Hindlimb muscle (tissue), 1 donor: Measurements from ENCODE around the gene RIC8B. TPM values are rescaled to one million over a fixed set of nuclear protein-coding genes. Genes with fewer than 3 reads are reported as not detected.

ENCODE experiments used
- DNase-seq: peaks from one replicate; pipeline ENCODE4 v3.0.0-alpha.2; 2013
- polyA plus RNA-seq: library from polyadenylated mRNA; unstranded; fragments of 120-200 nt; gene quantifications from one replicate; pipeline ENCODE4 v1.2.1, GENCODE V29; 2013; ENCODE audit not compliant: insufficient read length

Gene RIC8B
- polyA plus RNA-seq, 1 donor, result 15.5 TPM

DNA sequence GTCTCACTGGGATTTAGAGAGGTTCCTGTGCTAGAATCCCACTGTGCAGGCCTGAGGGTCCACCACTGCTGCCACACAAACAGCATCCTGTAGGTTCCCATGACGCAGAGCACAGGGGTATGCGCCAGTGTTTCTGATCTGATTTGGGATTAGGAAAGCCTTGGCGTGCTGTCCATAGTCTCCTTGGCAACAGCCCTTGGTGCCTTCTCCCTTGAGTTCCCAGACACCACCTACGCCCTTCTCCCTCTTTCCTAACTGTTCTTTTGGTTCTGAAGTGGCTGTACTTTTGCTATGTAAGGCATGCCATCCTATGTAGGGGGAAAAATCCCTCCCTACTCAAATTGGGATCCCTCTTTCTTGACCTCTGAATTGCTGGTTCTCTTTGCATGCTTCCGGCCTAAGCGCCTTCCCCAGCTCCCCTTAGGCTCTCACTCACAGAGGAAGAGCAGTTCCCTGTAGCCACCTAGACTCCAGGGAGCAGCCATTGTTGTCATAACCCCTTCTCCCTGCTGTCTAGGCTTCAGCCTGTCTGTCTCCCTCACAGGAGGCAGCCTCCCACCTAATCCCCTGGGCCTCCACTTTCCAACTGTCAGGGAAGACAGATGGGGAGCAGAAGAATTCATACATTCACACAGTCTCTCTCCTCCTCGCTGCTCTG lies 14.8 kb upstream of the RIC8B start:
- DNase-seq, result no peak

DNA sequence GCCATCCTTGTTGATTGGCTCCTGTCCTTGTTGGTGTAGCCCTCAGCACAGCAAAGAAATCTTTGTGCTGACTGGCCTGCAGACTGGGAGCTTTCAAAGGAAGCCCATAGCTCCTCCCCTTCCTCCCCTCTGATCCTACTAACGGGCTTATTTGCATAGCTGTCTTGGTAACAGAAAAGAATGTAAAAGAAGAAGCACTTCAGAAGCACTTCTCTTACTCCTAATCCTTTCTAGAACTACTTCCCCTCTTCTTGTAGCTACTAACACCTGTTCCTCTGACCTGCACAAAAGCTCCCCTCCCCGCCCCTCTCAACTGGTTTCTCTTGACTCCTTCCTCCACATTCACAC lies 14.3 kb upstream of the RIC8B start:
- DNase-seq, result no peak

DNA sequence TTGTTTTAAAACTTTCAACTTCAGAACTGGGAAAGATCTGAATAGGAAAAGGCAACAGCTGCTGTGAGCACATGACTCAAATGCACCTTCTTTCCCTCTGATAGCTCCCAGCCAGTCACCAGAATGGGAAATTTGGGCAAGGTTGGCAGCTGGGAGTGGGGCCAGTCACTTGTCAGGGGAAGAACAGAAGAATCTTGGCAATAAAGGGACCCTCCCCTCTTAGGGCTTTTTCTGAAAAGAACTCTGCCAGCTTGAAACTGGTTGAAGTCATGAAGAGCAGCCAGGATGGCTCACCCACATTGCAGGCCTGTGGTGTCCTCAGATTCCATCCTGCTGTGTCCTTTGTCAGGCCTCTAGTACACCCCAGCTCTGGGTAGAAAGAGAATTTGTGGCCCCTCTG lies 10.3 kb upstream of the RIC8B start:
- no peak for DNase-seq

DNA sequence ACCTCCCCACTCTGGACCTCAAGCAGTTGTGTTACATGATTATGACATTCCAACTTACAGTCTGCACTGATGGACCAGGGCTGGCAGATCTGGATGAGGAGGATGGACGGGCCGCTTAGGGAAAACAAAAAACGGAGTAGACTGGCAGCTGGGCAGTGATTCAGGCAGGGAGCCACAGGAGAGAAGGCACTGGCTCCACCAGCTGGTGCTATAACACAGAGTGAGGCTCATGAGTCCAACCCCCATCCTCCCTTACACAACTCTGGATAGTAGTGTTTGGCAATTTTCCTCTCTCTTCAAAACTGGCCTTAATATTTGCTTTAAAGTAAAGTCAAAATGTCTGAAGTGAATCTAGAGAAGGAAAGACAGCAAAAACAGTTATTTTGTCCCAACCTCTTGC lies 9.7 kb upstream of the RIC8B start:
- DNase-seq, result no peak

DNA sequence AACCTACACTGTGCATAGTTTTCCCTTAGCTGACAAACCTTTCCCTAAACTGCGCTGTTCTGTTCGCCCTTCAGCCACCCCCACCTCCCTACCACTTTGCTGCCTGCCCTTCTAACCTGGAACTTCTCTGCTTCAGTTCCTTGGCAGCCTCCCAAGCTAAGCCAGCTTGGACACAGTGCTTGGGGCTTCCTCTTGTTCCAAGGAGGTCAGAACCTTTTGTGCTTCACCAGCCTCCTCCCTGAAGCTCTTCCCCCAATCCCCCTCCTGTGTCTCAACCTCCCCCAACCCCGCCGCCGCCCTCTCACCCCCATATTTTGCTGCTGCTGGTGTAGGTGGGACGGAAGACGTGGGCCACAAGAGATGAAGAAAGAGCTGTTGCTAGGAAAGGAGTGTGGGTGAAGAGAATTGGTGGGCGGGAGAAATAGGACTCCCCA lies 8.1 kb upstream of the RIC8B start:
- no peak for DNase-seq

DNA sequence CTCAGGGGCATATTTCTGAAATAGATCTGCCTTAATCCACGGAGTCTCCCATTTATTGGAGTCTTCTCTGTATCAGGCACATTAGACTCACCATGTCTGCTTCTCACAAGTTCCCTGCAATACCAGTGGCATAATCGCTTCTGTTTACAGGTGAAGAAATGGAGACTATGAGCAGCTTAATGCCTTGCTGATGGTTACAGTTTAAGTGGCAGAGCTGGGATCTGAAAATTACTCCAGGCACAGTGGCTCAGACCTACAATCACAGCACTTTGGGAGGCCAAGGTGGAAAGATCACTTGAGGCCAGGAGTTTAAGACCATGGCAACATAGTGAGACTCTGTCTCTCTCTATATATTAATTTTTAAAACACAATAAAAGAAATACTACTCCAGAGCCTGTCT lies 7.3 kb upstream of the RIC8B start:
- DNase-seq, result no peak

DNA sequence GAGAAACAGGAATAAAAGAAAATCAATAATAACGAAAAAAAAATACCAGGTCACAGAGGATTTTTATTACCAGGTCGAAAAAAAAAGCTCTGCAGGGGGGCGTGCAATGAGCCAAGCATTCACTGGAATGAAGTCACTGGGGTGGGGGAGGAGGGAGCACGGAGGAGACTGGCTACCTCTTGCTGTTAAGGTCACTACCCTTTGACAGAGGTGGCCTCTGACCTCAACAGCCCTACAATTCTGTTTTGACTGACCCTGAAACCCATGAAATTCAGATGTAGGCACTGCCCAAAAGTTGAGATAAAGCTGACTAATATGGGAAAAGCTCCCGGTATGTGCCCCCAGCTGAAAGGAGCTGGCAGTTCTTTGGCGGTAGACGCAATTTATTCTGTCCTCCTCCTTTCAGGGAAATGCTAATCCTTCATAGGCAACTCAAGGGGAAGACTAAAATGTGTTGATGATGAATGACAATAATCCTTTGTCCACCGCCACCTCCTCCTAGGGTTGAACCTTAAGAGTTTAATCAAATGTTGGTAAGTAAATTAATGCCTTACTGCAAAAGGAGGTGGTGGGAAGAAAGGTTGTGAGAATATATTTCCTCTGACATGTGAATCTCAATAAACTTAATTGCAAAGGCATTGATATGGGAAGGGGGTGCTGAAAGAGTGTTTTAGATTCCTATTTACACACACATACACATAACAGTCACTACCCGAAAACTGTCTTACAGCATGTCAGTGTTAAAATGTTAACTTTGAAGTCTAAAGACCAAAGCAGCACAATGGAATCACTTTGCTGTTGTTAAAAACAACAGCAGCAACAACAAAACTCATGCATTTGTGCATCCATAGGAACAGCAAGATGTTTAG lies 6.3 kb upstream of the RIC8B start:
- no peak for DNase-seq

DNA sequence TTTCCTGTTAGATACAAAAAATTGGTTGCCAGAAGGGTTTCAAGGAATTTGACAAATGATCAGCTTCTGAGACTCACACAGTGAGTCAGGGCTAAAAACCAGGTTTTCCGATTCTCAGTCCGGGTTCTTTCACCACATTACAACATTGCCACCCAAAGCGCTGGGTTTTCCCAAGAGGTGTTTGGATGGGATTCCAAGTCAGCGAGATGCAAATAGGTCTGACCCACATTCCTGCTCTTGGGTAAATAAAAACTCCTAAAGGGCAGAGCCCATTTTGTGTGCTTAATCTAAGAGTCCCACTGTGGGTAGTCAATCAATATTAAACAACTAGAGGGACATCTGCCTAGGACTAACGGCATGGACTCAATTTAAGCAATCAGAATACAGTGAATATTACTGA lies 5.4 kb upstream of the RIC8B start:
- no peak for DNase-seq

DNA sequence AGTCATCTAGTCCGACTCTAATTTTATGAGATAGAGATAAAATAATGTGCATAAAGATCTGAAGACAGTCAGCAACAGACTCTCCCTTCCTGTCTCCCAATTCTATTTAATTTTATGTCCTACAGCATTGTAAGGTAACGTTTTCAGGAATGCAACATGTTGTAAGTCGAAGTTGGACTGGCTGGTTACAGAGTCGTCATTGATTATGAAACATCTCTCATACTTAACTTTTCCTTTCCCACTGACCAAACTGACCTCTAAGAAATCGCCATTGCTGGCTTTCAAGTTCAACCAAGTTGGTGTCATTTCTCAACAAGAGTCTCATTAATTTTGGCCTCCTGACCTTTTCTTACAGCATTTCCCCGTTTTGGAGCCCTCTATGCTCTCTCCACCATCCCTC lies 4.9 kb upstream of the RIC8B start:
- no peak for DNase-seq

DNA sequence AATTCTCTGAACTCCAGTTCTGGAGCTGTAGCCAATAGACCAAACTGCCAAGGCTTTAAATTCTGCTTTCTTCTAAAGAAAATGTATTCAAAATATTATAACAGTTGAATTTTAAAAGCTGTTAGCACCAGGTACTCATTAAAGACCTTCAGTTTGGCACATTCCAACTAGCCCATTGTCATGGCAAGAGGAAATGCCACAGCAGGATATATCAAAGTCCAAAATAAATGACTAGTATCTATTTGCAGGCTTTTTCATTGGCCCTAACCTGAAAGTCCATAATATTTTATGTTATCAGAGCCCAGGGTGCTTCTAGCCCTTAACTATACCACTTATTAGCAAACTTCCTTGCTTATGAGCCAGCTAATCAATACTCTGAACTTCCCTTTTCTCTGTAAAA lies 3.1 kb upstream of the RIC8B start:
- DNase-seq, result no peak

DNA sequence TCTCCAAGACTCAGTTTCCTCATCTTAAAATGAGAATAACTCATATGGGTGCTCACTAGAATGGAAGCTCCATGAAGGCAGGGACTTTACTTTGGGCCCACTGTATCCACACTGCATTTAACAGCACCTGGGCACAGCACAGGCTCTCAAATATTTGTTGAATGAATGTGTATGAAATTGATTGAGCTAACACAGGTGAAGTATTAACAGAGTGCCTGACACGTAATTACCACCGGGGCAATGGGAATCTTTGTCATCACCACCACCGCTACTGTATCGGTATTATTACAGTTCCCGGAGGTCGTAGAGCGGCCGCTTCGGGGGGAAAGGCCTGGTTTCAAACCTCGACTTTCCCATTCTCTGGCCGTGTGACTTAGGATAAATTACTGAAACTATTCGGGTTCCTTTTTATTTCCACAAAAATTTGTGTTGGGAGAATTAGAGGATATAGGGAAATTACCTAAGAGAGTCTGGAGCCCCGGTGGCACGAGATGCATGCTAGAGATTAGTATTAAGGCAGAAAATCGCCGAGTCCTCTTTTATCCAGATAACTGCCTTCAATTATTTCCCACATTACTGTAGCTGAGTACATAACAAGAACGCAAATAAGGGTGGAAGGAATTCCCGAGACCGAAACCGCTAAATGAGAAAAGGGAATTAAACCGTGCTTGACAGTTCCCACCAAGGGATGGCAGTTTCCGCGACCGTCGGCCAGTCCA lies 1.0 kb upstream of the RIC8B start:
- no peak for DNase-seq

DNA sequence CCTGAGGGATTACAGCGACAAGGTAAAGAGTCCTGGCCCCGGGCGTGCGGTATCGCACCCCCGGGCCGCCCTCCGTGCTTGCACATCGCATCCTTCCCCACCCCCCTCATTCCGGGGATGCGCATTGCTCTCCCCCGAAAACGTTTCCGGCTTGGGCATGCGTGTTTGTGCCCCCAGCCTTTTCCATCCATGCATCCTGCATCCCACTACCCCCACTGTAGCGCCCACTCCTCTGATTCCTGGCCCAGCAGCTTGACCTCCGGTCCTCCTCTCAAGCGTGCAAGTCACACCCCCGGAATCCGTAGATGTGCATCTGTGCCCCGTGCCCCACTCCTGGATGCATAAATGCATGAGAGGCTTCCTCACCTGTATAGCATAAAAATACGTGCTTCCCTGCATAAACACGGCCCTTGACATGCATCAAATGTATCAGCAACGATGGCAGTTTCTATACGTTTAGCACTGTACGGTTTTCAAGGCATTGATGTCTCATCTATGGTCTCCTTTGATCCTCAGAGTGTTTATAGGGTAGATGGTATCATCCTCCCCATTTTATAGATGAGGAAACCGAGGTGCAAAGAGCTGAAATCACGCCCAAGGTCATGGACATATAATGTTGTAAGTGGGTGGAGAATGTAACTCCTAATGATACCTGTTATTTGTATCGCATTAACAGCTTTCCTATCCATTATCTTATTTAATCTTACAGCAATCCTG lies 484 bp downstream of the RIC8B start:
- no peak for DNase-seq

DNA sequence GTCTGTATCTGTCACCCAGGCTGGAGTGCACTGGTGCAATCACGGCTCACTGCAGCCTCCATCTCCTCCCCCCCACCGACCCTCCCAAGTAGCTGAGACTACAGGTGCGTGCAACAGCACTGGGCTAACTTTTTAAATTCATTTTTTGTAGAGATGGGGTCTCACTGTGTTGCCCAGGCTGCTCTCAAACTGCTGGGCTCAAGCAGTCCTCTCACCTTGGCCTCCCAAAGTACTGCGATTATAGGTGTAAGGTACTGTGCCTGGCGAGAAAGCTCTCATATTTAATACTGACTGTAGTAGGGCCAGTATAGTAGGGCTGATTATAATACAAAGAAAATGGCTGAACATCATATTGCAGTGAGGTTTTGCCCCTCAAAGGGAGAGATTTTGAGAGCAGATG lies 2.4 kb downstream of the RIC8B start:
- no peak for DNase-seq

DNA sequence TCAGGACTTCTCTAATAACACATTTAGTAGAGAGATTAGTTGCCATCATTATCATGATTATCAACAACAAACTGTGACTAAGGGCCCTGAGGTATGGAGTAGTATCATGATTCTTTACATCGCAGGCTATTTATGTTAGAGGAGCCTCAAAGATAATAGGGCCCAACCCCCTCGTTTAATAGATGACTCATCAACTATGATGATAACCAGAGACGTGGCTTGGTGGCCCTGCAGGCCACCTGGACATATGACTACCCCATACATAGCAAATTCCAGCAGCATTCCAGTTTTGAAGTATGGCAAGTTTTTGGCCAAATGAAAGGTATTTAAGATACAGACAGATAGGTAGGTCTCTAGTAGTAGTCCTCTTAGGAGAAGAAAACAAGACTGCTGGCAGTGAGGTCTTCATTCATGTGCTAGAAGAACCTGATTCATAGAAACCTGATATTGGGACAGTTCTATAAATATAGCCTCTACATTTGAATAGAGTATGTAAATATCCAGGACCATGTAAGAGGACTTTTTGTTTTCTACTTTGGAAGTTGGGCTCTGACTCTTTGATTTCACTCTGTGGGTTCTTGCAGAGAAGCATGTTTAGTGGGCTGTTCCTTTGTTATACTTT lies 5.6 kb downstream of the RIC8B start:
- DNase-seq, result no peak

DNA sequence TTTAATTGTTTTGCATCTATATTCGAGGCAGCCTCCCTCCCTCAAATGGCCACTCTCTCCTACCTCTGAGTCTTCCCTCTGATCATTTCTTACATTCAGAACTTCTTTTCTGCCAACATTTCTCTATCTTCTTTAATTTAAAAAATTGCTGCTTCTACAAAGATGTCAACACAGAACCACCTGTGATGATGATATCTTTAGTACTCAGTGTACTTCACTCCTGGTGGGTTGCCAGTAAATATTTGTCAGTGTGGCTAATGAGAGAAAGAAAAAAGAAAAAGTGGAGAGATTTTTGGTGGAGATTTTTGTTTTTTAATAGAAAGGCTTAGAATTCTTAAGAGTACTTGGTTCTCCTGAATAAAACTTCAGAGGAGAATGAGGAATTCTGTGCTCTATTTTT lies 8.1 kb downstream of the RIC8B start:
- no peak for DNase-seq

DNA sequence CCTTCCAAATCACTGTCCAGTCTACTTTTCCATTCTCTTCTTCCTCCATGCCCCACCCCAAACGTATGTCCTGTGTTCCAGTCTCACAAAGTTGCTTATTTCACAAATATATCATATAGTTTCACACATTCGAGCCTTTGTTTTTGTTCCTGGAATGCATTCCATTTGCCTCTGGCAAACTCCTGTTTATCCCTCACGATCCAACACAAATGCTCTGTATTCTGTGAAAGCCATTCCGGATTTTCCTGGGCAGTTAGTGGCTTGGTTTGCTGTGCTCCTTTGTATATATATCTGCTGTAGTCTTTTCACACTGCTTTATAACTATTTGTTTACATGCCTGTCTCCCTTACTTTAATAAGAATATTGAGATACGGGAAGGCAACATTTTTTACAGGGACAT lies 9.0 kb downstream of the RIC8B start:
- DNase-seq, result no peak

DNA sequence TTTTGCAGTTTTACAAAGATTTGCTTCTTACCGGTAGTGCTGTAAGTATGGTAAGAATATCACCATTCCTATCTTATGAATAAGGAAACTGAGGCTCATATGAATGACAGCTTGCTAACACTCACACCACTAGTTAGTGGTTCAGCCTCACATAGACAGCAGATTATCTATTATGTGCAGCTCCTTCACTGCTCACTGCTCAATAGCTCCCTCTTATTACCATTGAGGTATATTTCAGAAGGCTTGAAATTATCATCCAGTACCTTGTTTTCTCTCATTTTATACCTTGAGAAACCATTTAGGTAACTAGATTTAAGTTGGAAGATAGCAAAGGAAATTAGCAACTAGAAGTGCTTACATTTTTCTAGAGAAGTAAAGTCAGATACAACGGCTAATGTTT lies 15.5 kb downstream of the RIC8B start:
- DNase-seq, result no peak

DNA sequence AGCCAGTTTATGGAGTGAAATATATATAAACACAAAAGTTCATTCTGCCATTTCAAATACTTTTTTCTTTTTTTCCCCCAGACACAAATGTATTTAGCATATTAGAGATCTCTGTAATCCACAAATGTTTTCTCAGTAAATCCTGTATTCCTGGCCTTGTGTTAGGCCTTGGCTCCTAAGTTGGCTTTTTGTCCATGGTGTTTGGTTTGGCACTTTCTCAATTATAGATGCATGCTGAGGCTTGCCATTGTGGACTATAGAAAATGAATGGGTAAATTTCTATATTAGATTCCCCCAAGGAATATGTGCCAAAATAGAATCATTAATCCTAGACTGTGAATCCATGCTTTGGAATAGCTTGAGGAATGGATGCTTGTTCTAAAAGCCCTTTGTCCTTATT lies 17.0 kb downstream of the RIC8B start:
- DNase-seq, result no peak

DNA sequence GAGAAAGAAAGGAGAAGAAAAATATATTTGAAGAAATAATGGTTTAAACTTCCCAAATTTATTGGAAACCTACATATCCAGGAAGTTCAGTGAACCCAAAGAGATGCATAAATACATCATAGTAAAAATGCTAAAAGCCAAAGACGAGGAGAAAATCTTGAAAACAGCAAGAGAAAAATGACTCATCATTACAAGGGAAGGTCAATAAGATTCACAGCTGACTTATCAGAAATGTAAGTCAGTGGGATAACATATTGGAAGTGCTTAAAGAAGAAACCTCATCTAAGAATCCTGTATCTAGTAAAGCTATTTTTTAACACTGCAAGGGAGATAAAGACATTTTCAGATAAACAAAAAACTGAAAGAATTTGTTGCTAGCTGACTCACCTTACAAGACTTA lies 19.9 kb downstream of the RIC8B start:
- no peak for DNase-seq

DNA sequence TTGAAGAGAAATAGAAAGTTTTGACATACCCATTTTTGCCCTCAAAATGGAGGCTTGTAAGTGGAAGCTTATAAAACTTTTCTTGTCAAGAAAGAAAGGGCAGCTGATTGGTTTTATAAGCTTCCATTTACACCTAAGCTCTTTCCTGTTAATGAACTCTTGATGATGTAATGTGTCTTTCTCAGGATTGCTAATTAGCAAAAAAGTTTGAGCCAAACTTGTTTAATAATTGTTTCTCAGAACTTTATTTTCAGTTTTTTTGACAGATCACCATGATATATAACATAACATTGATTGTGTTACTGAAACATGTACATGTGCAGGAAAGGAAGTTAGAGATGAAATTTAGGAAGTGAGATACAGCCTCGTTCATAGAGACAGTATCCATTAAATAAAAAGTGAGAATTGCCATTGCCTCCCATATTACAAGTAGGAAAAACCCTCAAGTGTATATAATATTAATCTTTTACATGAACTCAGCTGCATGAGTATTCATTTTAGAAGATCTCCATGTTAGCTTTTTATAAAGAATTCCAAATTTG lies 26.8 kb downstream of the RIC8B start:
- DNase-seq, result no peak

DNA sequence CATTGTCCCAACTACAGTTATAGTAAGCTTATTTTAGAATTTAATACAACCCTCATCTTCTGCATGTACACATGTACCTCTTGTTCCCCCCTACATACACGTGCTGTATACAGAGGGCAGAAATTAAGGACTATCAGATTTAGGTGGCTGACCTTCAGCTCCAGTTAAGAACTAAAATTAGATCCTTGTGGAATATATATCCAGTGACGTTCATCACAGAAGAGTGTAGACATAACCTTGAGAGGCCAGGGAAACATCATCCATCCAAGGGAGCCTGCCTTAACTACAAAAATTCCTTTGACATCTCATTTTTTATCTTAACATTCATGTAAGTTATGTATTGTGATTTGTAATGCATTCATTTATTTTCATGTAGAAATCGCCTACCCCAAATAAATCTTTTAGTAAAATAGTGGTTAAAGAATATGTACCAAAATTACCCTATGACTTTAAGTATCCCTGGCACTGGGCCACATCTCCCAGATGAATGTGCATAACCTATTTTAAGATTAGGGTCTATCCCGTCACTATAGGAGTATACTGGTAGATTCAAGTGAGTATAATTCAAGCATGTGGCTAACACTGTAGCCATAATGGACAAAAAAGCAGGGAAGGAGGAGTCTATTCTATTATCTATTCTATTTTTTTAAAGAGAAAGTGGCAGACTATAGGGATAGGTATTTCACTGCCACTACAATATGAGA lies 27.5 kb downstream of the RIC8B start:
- no peak for DNase-seq

DNA sequence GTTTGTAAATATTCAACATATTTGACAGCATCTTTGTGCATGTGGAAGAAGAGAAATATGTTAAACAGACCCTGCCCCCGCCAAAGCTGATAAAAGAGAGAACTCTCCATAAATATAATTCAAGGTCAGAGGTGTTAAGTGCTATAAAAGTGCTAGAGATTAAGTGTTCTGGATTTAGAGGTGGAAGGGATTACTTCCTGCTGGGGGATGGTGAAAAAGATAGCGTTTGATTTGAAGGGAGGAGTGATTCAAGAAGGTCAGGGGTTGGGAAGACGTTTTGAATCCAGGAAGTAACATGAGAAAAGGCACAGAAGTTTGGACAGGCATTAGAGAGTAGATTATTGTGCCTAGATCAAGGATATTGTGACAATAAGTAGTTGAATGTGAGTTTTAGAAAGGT lies 30.2 kb downstream of the RIC8B start:
- no peak for DNase-seq
